ENCODE data around the gene ANKRD23. TPM values are rescaled to one million over a fixed set of nuclear protein-coding genes. Genes with fewer than 3 reads are reported as not detected.

ANKRD23 gene
- total RNA-seq, 1 donor from 2014 or later = 1.7 TPM

DNA sequence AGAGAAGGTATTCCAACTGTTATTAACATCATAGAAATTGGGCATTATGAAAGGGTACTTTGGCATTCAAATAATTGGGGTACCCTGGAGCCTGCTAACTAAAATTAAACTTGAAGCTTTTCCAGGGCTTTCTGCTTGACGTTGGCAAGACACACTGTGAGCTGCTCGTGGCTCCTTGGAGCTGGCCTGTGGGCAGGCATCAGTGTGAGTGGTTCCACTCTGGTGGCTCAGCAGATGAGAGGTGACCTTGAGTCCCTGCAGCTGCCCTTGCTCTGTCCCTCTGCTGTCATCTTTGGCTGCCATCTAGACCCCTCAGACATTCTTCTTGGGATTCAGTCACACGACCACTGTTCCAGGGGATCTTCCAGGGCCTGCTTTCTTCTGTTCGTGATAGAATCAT is 21.0 kb downstream of the ANKRD23 start:
- H3K27me3 ChIP-seq = no peaks in the 10 kb centered on the region
- H3K9me3 ChIP-seq = no peaks in the 10 kb centered on the region
- H3K4me1 ChIP-seq = peaks cover 34% of the 10 kb centered on the region
- DNase-seq (no peak), ATAC-seq (no peak)
- no peak overlapping the region for H3K4me3 ChIP-seq
- intact Hi-C loops (cut with DNase I) = no loop called here
- H3K27ac ChIP-seq = no peak overlapping the region
- peaks cover 31% of the 10 kb centered on the region for H3K36me3 ChIP-seq
- TF ChIP-seq, protein P1, sequence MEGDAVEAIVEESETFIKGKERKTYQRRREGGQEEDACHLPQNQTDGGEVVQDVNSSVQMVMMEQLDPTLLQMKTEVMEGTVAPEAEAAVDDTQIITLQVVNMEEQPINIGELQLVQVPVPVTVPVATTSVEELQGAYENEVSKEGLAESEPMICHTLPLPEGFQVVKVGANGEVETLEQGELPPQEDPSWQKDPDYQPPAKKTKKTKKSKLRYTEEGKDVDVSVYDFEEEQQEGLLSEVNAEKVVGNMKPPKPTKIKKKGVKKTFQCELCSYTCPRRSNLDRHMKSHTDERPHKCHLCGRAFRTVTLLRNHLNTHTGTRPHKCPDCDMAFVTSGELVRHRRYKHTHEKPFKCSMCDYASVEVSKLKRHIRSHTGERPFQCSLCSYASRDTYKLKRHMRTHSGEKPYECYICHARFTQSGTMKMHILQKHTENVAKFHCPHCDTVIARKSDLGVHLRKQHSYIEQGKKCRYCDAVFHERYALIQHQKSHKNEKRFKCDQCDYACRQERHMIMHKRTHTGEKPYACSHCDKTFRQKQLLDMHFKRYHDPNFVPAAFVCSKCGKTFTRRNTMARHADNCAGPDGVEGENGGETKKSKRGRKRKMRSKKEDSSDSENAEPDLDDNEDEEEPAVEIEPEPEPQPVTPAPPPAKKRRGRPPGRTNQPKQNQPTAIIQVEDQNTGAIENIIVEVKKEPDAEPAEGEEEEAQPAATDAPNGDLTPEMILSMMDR (IDR thresholded peaks at IDR 0.05) = no peak

DNA sequence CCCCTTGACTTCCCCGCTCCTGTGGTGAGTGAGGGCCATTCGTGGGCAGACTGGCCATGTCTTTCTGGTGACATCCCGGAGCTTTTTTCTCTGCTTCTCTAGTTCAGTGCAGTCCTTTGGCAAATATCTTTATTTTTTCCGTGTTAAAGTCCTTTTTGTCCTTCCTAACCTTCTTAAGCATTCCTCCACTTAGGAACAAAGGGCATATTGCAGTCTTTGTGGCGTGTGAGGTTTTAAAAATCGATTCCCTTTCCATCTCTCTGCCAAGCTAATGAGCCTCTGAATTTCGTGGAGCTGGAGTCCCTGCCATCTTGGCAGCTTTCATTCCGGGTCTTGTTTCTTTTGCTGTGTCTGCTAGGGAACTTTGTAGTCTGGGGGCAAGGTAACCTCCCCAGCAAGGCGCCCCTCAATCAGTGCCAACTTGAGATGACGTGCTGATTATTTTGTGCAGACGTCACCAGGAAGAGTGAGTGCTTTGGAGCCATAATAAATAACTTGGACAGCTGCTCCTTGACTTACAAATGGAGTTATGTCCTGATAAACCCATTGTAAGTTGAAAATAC is 22.6 kb downstream of the ANKRD23 start:
- no peak for DNase-seq
- no peak for ATAC-seq
- Histone ChIP-seq H3K27me3 (no peaks in the 10 kb centered on the region), H3K4me3 (no peak overlapping the region), H3K4me1 (peaks cover 41% of the 10 kb centered on the region), H3K9me3 (no peaks in the 10 kb centered on the region), H3K36me3 (peaks cover 15% of the 10 kb centered on the region), H3K27ac (no peak overlapping the region)
- intact Hi-C loops (cut with DNase I) = no loop called here
- TF ChIP-seq, protein P1 (IDR thresholded peaks at IDR 0.05) = no peak

DNA sequence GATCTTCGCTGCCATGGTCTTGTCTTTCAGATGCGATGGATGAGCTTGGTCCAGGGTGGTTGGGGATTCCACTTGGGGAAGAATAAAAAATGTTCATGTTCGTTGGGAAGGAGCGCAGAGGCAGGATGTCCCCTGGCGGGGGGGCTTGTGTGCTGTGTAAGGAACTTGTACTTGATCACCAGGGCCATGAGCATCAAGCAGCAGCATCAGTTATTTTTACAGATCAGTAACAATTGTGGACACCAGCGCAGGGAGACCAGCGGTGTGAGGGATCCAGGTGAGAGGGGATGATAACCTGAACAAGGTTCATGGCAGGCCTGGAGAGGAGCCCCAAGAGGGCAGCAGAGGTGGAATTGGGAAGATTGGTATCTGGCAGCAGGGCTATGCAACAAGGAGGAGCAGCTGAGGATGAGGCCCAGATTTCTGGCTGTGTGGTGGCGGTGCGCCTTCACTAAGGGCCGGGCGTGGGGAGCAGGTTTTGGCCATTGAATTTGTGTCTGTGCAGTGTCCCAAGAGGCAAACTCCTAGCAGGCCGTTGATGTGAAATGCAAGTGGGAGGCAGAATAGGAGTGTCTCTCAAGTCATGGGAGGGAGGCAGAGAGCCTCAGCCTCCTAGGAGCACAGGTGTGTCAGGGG is 23.8 kb downstream of the ANKRD23 start:
- TF ChIP-seq, protein P1 (IDR thresholded peaks at IDR 0.05) = no peak
- no peak overlapping the region for H3K27ac ChIP-seq
- H3K9me3 ChIP-seq = no peaks in the 10 kb centered on the region
- no peaks in the 10 kb centered on the region for H3K27me3 ChIP-seq
- ATAC-seq (no peak), DNase-seq (no peak)
- intact Hi-C loops (cut with DNase I) = no loop called here
- H3K36me3 ChIP-seq = peaks cover 4% of the 10 kb centered on the region
- peaks cover 46% of the 10 kb centered on the region for H3K4me1 ChIP-seq
- no peak overlapping the region for H3K4me3 ChIP-seq

DNA sequence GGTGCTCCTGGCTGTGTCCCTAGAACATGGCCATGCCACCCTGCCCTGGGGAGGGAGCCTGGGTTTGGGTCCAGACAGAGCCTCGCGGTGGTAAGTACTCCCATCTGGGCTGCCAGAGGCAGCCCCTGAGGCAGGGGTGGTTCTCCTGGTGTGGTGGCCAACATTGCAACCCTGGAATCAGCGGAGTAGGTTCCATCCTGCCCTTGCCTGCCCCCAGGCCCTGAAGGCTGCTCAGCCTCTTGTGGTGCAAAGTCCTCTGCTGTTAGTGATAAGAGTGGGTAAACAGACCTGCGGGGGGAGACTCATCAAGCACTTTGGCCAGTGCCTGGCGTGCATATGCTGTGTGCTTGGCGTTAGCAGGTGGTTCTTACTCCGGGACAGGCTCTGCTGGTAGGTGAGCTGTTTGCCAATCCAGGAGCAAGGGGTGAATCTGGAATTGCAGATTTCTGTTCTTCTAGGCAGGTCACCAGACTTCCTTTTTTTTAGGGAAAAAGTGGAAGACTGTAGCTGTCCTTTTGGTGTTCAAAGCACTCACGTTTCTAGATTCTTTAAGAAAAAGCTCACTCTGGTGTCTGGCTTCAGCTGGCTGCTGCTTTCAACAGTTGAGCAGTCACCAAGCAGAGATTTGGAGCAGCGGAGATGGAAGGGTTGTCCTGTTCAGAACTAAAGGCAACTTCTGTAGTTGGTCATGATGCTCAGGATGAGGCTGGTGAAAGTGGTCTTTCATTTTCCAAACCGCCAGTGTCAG is 24.5 kb downstream of the ANKRD23 start:
- peak overlapping the region; percentile 16 for H3K4me3 ChIP-seq
- H3K4me1 ChIP-seq = peaks cover 48% of the 10 kb centered on the region
- TF ChIP-seq, protein P1 (IDR thresholded peaks at IDR 0.05) = no peak
- H3K36me3 ChIP-seq = no peaks in the 10 kb centered on the region
- no peaks in the 10 kb centered on the region for H3K9me3 ChIP-seq
- no peak overlapping the region for H3K27ac ChIP-seq
- ATAC-seq (peak; percentile 44), DNase-seq (peak; percentile 75)
- intact Hi-C loops (cut with DNase I) = no loop called here
- H3K27me3 ChIP-seq = no peaks in the 10 kb centered on the region

DNA sequence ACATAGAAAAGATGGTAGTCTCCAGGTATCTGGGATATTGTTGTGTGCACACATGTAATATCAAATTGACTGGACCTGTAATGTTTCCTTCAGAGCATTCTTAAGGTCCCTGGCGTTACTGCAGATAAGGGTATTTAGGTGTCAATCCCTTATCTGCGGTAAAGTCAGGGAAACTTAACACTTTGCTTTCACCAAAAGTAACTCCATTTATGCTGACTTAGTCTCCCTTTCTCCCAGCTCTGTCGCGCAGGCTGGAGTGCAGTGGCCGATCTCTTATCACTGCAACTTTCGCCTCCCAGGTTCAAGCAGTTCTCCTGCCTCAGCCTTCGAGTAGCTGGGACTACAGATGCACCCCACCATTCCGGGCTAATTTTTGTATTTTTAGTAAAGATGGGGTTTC is 25.9 kb downstream of the ANKRD23 start:
- ATAC-seq (no peak), DNase-seq (no peak)
- intact Hi-C loops (cut with DNase I) = no loop called here
- Histone ChIP-seq H3K27me3 (no peaks in the 10 kb centered on the region), H3K4me1 (peaks cover 48% of the 10 kb centered on the region), H3K9me3 (no peaks in the 10 kb centered on the region), H3K36me3 (no peaks in the 10 kb centered on the region), H3K27ac (no peak overlapping the region), H3K4me3 (peak overlapping the region; percentile 80)
- TF ChIP-seq, protein P1 (IDR thresholded peaks at IDR 0.05) = no peak

Measured in upper lobe of right lung (tissue), 1 donor.